H9 (cell line): ENCODE data around the gene NOP16. TPM values are rescaled to one million over a fixed set of nuclear protein-coding genes. Genes with fewer than 3 reads are reported as not detected.

Source experiments
- DNase-seq: peaks from one replicate; pipeline ENCODE4 v3.0.0-alpha.2; 2017
- H2AFZ ChIP-seq: one replicate; pipeline ENCODE4 v1.6.1; 2013; ENCODE audit warnings: mild to moderate bottlenecking, low read length, control low read depth, moderate library complexity
- H2AK5ac ChIP-seq: 2 replicates; pipeline ENCODE4 v1.6.1; 2013; ENCODE audit warnings: low read length, control low read depth, mixed read lengths; ENCODE audit not compliant: insufficient read length
- H2BK120ac ChIP-seq: one replicate; pipeline ENCODE4 v1.6.1; 2013; ENCODE audit warnings: low read depth, mild to moderate bottlenecking, low read length, control low read depth, inconsistent platforms; ENCODE audit not compliant: poor library complexity, severe bottlenecking
- H2BK12ac ChIP-seq: 2 replicates; pipeline ENCODE4 v1.6.1; 2013; ENCODE audit warnings: low read length, control low read depth, mixed read lengths, low read depth; ENCODE audit not compliant: insufficient read length
- H2BK15ac ChIP-seq: 2 replicates; pipeline ENCODE4 v1.6.1; 2013; ENCODE audit warnings: low read depth, low read length, control low read depth
- H2BK20ac ChIP-seq: one replicate; pipeline ENCODE4 v1.6.1; 2013; ENCODE audit warnings: low read depth, mild to moderate bottlenecking, low read length, control low read depth, inconsistent platforms; ENCODE audit not compliant: poor library complexity, severe bottlenecking
- H2BK5ac ChIP-seq: 2 replicates; pipeline ENCODE4 v1.6.1; 2013; ENCODE audit warnings: low read length, control low read depth, mixed read lengths; ENCODE audit not compliant: insufficient read length
- H3K14ac ChIP-seq: 2 replicates; pipeline ENCODE4 v1.6.1; 2013; ENCODE audit warnings: low read length, control low read depth; ENCODE audit not compliant: insufficient read depth
- H3K18ac ChIP-seq: 2 replicates; pipeline ENCODE4 v1.6.1; 2013; ENCODE audit warnings: low read depth, mild to moderate bottlenecking, mixed read lengths, low read length, control low read depth; ENCODE audit not compliant: insufficient read length
- H3K23ac ChIP-seq: 2 replicates; pipeline ENCODE4 v1.6.1; 2013; ENCODE audit warnings: low read length, control low read depth, mixed read lengths, low read depth; ENCODE audit not compliant: insufficient read length
- H3K23me2 ChIP-seq: 2 replicates; pipeline ENCODE4 v1.6.1; 2013; ENCODE audit warnings: low read depth, mild to moderate bottlenecking, mixed read lengths, low read length, control low read depth; ENCODE audit not compliant: insufficient read length, poor library complexity, severe bottlenecking
- H3K27ac ChIP-seq: 2 replicates; pipeline ENCODE4 v1.5.1; 2013; ENCODE audit warnings: low read length, control low read depth, mixed read lengths, low read depth; ENCODE audit not compliant: insufficient read length
- H3K27me3 ChIP-seq: 2 replicates; pipeline ENCODE4 v1.6.1; 2013; ENCODE audit warnings: low read length, control low read depth, inconsistent platforms; ENCODE audit not compliant: insufficient read depth
- H3K4ac ChIP-seq: 2 replicates; pipeline ENCODE4 v1.6.1; 2013; ENCODE audit warnings: low read depth, mild to moderate bottlenecking, control low read depth, inconsistent platforms, low read length, moderate library complexity
- H3K4me1 ChIP-seq: 2 replicates; pipeline ENCODE4 v1.6.1; 2013; ENCODE audit warnings: low read length, control low read depth, inconsistent platforms; ENCODE audit not compliant: insufficient read depth
- H3K4me2 ChIP-seq: 2 replicates; pipeline ENCODE4 v1.6.1; 2013; ENCODE audit warnings: low read length, control low read depth, mixed read lengths; ENCODE audit not compliant: insufficient read length, insufficient read depth
- H3K56ac ChIP-seq: 2 replicates; pipeline ENCODE4 v1.6.1; 2013; ENCODE audit warnings: low read depth, mild to moderate bottlenecking, mixed read lengths, low read length, control low read depth; ENCODE audit not compliant: insufficient read length
- H3K79me1 ChIP-seq: 2 replicates; pipeline ENCODE4 v1.6.1; 2013; ENCODE audit warnings: low read depth, mild to moderate bottlenecking, moderate library complexity, low read length, control low read depth, inconsistent platforms; ENCODE audit not compliant: insufficient read depth, poor library complexity, severe bottlenecking
- H3K79me2 ChIP-seq: 2 replicates; pipeline ENCODE4 v1.6.1; 2013; ENCODE audit warnings: low read length, control low read depth, inconsistent platforms; ENCODE audit not compliant: insufficient read depth
- H3K9ac ChIP-seq: 2 replicates; pipeline ENCODE4 v1.6.1; 2013; ENCODE audit warnings: low read length, control low read depth, mixed read lengths; ENCODE audit not compliant: insufficient read length; ENCODE audit errors: extremely low read depth
- H3K9me3 ChIP-seq: one replicate; pipeline ENCODE4 v1.6.1; 2013; ENCODE audit warnings: low read depth, low read length, inconsistent platforms; ENCODE audit not compliant: control insufficient read depth
- H3T11ph ChIP-seq: one replicate; pipeline ENCODE4 v1.6.1; 2013; ENCODE audit warnings: mild to moderate bottlenecking, low read length, control low read depth, inconsistent platforms
- H4K20me1 ChIP-seq: one replicate; pipeline ENCODE4 v1.6.1; 2013; ENCODE audit not compliant: control insufficient read depth, insufficient read length, insufficient read depth
- H4K5ac ChIP-seq: 2 replicates; pipeline ENCODE4 v1.6.1; 2013; ENCODE audit warnings: low read depth, mild to moderate bottlenecking, mixed read lengths, low read length, control low read depth; ENCODE audit not compliant: insufficient read length
- H4K8ac ChIP-seq: replicated peaks from 2 replicates; pipeline ENCODE4 v1.6.1; 2013; ENCODE audit warnings: low read length, control low read depth, mixed read lengths, low read depth; ENCODE audit not compliant: insufficient read length
- H4K91ac ChIP-seq: 2 replicates; pipeline ENCODE4 v1.6.1; 2013; ENCODE audit warnings: low read depth, mild to moderate bottlenecking, moderate library complexity, mixed read lengths, low read length, control low read depth; ENCODE audit not compliant: insufficient read length
- H3K27ac Mint-ChIP-seq, 3 experiments: 2 replicates in 2 of 3; 3 replicates in 1 of 3; pipeline ENCODE4 v1.8.0; 2020 to 2021; ENCODE audit warnings: mixed read lengths in 3 of 3, mild to moderate bottlenecking in 1 of 3, moderate library complexity in 1 of 3
- H3K27me3 Mint-ChIP-seq: 2 replicates; pipeline ENCODE4 v1.8.0; 2021; ENCODE audit warnings: low read depth, mild to moderate bottlenecking, moderate library complexity, mixed read lengths
- H3K36me3 Mint-ChIP-seq, 3 experiments: 2 replicates in 2 of 3; 3 replicates in 1 of 3; pipeline ENCODE4 v1.8.0; 2020 to 2021; ENCODE audit warnings: low read depth in 3 of 3, mixed read lengths in 3 of 3; ENCODE audit not compliant: insufficient read depth in 1 of 3
- H3K4me1 Mint-ChIP-seq, 2 experiments: 2 replicates each; pipeline ENCODE4 v1.8.0; 2020; ENCODE audit warnings: mixed read lengths in 2 of 2
- H3K4me3 Mint-ChIP-seq, 2 experiments: 2 replicates in 1 of 2; 3 replicates in 1 of 2; pipeline ENCODE4 v1.8.0; 2020 to 2021; ENCODE audit warnings: mild to moderate bottlenecking in 2 of 2, mixed read lengths in 2 of 2, moderate library complexity in 1 of 2
- H3K9me3 Mint-ChIP-seq, 2 experiments: 2 replicates in 1 of 2; 3 replicates in 1 of 2; pipeline ENCODE4 v1.8.0; 2020; ENCODE audit warnings: mild to moderate bottlenecking in 2 of 2, mixed read lengths in 2 of 2, moderate library complexity in 1 of 2
- WGBS: extraction: QIAGEN DNeasy Blood & Tissue Kit; methylation state at CpG from one replicate; pipeline ENCODE4 v1.1.7; 2013; ENCODE audit warnings: missing lambda C conversion rate, low lambda C conversion rate, mixed read lengths; ENCODE audit not compliant: insufficient read length; ENCODE audit errors: extremely low coverage; 5-methylcytosine and 5-hydroxymethylcytosine counted together
- total RNA-seq: library from RNA; stranded (reverse); gene quantifications from 2 replicates; pipeline ENCODE4 v1.2.1, GENCODE V29; 2021
- TF ChIP-seq, protein P1 (sequence below): fragments of 200-600 bp; sonication (generic); conservative IDR thresholded peaks from 3 replicates; pipeline ENCODE4 v1.8.0; 2021; ENCODE audit warnings: antibody characterized with exemption, mild to moderate bottlenecking

The NOP16 gene
- total RNA-seq, 1 experiment from 2014 or later = 114 TPM

DNA sequence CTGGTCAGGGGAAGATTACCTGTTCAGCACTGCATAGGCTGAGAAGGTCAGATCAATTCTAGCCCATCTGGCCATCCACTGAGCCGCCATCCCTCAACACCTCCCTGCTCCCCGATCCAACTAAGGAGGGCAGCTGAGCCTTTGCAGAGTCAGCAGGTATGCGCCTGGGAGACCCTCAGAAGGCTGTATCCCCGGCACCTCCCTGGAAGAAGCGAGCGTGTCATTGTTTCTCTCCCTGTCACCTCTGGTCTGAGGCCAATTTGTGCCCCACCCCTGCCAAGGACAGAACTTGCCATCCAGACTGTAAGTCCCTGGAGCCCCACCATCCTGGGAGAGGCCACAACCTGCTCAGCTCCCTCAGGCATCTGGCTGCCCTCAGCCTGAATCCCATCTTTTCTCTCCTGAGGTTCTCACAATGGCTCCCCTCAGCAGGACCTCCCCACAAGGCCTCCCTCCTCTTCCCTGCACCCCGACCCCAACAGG, 25.4 kb upstream of the NOP16 start:
- peaks cover 15% of the 10 kb centered on the region for H3K27me3 Mint-ChIP-seq
- H3K27ac Mint-ChIP-seq = no peak overlapping the region

More for the DNA sequence above, 25.4 kb upstream of the NOP16 start:
- H3K18ac ChIP-seq = no peak overlapping the region
- H3K79me2 ChIP-seq = no peaks in the 10 kb centered on the region
- no peak overlapping the region for H4K91ac ChIP-seq
- Mint-ChIP-seq H3K9me3 (peaks cover 2 to 7% of the 10 kb centered on the region in 2 experiments; a peak in 2 of 5 replicates), H3K4me1 (peaks cover 6 to 9% of the 10 kb centered on the region in 2 experiments; a peak in 3 of 4 replicates), H3K36me3 (peaks cover 0 to 11% (median 4%) of the 10 kb centered on the region in 3 experiments; a peak in 4 of 7 replicates), H3K4me3 (no peak overlapping the region; a peak in 1 of 5 replicates)
- H4K5ac ChIP-seq = no peak overlapping the region
- H2BK20ac ChIP-seq = no peak overlapping the region
- H2BK12ac ChIP-seq = no peak overlapping the region
- H4K8ac ChIP-seq = no peak overlapping the region
- H2BK5ac ChIP-seq = no peak overlapping the region
- H3K23me2 ChIP-seq = peaks cover 5% of the 10 kb centered on the region
- no peak overlapping the region for H3K4ac ChIP-seq
- H3K9ac ChIP-seq = no peak overlapping the region
- no peaks in the 10 kb centered on the region for H4K20me1 ChIP-seq
- no peak overlapping the region for H3T11ph ChIP-seq
- WGBS = no CpG with 5 or more reads among the region's 7 CpGs
- no peaks in the 10 kb centered on the region for H3K9me3 ChIP-seq
- no peak overlapping the region for H3K27ac ChIP-seq
- TF ChIP-seq, protein P1, sequence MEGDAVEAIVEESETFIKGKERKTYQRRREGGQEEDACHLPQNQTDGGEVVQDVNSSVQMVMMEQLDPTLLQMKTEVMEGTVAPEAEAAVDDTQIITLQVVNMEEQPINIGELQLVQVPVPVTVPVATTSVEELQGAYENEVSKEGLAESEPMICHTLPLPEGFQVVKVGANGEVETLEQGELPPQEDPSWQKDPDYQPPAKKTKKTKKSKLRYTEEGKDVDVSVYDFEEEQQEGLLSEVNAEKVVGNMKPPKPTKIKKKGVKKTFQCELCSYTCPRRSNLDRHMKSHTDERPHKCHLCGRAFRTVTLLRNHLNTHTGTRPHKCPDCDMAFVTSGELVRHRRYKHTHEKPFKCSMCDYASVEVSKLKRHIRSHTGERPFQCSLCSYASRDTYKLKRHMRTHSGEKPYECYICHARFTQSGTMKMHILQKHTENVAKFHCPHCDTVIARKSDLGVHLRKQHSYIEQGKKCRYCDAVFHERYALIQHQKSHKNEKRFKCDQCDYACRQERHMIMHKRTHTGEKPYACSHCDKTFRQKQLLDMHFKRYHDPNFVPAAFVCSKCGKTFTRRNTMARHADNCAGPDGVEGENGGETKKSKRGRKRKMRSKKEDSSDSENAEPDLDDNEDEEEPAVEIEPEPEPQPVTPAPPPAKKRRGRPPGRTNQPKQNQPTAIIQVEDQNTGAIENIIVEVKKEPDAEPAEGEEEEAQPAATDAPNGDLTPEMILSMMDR = no peak
- H2BK15ac ChIP-seq = no peak overlapping the region
- no peaks in the 10 kb centered on the region; the same call in 1 of the 2 replicates for H3K27me3 ChIP-seq
- H3K14ac ChIP-seq = no peak overlapping the region
- no peak overlapping the region for H3K23ac ChIP-seq
- H2AK5ac ChIP-seq = no peak overlapping the region
- no peak overlapping the region for H2BK120ac ChIP-seq
- H3K4me1 ChIP-seq = no peaks in the 10 kb centered on the region
- no peak overlapping the region for H3K4me2 ChIP-seq
- H3K56ac ChIP-seq = no peak overlapping the region
- DNase-seq = no peak
- H3K79me1 ChIP-seq = no peaks in the 10 kb centered on the region
- H2AFZ ChIP-seq = no peak overlapping the region
